Fibroblast of villous mesenchyme (primary cell): Measurements from ENCODE around the gene KMT2B. TPM values are rescaled to one million over a fixed set of nuclear protein-coding genes. Genes with fewer than 3 reads are reported as not detected.

Experiments used
- DNase-seq: peaks from one replicate; pipeline ENCODE4 v3.0.0-alpha.2; 2010; ENCODE audit warnings: low read depth
- H3K4me3 ChIP-seq: 2 replicates; pipeline ENCODE4 v1.5.1; 2011; ENCODE audit warnings: low read depth, mild to moderate bottlenecking, low read length
- CTCF ChIP-seq: IDR thresholded peaks from 2 replicates; pipeline ENCODE4 v1.5.1; 2012; ENCODE audit warnings: low read depth, mild to moderate bottlenecking, low read length; ENCODE audit not compliant: insufficient read depth
- total RNA-seq: library from RNA; depleted of rRNA; stranded (reverse); fragments of >200 nt; gene quantifications from 2 replicates; pipeline ENCODE4 v1.2.3, GENCODE V29; 2012

KMT2B gene
- total RNA-seq, 1 donor, result 5.6 TPM

GRCh38 chr19:35712567-35713505, 5.0 kb upstream of the KMT2B start:
- no peak overlapping the region for H3K4me3 ChIP-seq
- DNase-seq, result no peak
- no peak for TF ChIP-seq CTCF

- no peak for TF ChIP-seq CTCF
- no peak overlapping the region for H3K4me3 ChIP-seq
- no peak for DNase-seq
These were observed 4.3 kb upstream of the KMT2B start for GRCh38 chr19:35713506-35713850.

- no peak overlapping the region for H3K4me3 ChIP-seq
- TF ChIP-seq CTCF, result no peak
- DNase-seq, result no peak
These were observed 3.8 kb upstream of the KMT2B start for GRCh38 chr19:35713904-35714495.

- H3K4me3 ChIP-seq, result no peak overlapping the region
- no peak for TF ChIP-seq CTCF
- DNase-seq, result no peak
These were observed 3.0 kb upstream of the KMT2B start for GRCh38 chr19:35714601-35715354.

- no peak for TF ChIP-seq CTCF
- no peak for DNase-seq
- H3K4me3 ChIP-seq, result no peak overlapping the region
These were observed 2.4 kb upstream of the KMT2B start for GRCh38 chr19:35715355-35715809.

- H3K4me3 ChIP-seq, result peak overlapping the region; percentile 84
- peak; percentile 45 for DNase-seq
- TF ChIP-seq CTCF, result no peak
These were observed 1.6 kb upstream of the KMT2B start for GRCh38 chr19:35715981-35716800.
